ENCODE measurements around the gene KRT20. TPM values are rescaled to one million over a fixed set of nuclear protein-coding genes. Genes with fewer than 3 reads are reported as not detected.
"Not testable (repeated sequence)": the region's sequence is repeated elsewhere in the genome, so short reads cannot be mapped to it uniquely, and the experiment has no call there.

KRT20 gene
- total and polyA plus RNA-seq, 2 experiments from 2014 or later: not detected

GRCh38 chr17:40859536-40859935 is 25.5 kb downstream of the KRT20 start:
- Histone ChIP-seq H3K9me2 (ENCODE audit: insufficient read depth) (no peaks in the 10 kb centered on the region), H3K4me3 (no peak overlapping the region), H3F3A (ENCODE audit: insufficient read depth) (peaks cover 14% of the 10 kb centered on the region), H3K9me3 (ENCODE audit: low read depth) (no peaks in the 10 kb centered on the region), H3K9ac (no peak overlapping the region), H4K20me1 (ENCODE audit: insufficient read depth) (no peaks in the 10 kb centered on the region), H3K79me2 (ENCODE audit: insufficient read depth) (no peaks in the 10 kb centered on the region), H3K4me1 (ENCODE audit: insufficient read depth) (peaks cover 18% of the 10 kb centered on the region), H3K27ac (no peak overlapping the region), H3K4me2 (ENCODE audit: unreplicated experiment) (no peak overlapping the region), H3K36me3 (ENCODE audit: low read depth) (no peaks in the 10 kb centered on the region), H3K27me3 (replicated peaks; ENCODE audit: insufficient read depth) (no peaks in the 10 kb centered on the region), H2AFZ (no peak overlapping the region)
- 82 to 87% methylated on average over 2 of the region's 2 CpGs for WGBS, 2 experiments (ENCODE audit: low coverage in 1 of 2, low lambda C conversion rate in 2 of 2, missing lambda C conversion rate in 2 of 2)
- TF ChIP-seq EZH2 (IDR thresholded peaks at IDR 0.05; ENCODE audit: insufficient read depth, poor library complexity, severe bottlenecking) (no peak), EZH2phosphoT487 (IDR thresholded peaks at IDR 0.05; ENCODE audit: insufficient read depth, low read depth) (no peak)
- in situ Hi-C loops (cut with MboI): no loop called here
- no peak for DNase-seq

- DNase-seq; H3K27me3 ChIP-seq (replicated peaks; ENCODE audit: insufficient read depth); in situ Hi-C loops (cut with MboI); H3K79me2 ChIP-seq (ENCODE audit: insufficient read depth); H2AFZ ChIP-seq; H3K9me3 ChIP-seq (ENCODE audit: low read depth); H4K20me1 ChIP-seq (ENCODE audit: insufficient read depth); H3K36me3 ChIP-seq (ENCODE audit: low read depth); H3K4me2 ChIP-seq (ENCODE audit: unreplicated experiment); H3K4me3 ChIP-seq; H3K9me2 ChIP-seq (ENCODE audit: insufficient read depth); H3K9ac ChIP-seq; H3K27ac ChIP-seq: not testable (repeated sequence)
- 100% methylated on average over 2 of the region's 2 CpGs for WGBS, 2 experiments (ENCODE audit: low coverage in 1 of 2, low lambda C conversion rate in 2 of 2, missing lambda C conversion rate in 2 of 2)
- H3K4me1 ChIP-seq (ENCODE audit: insufficient read depth): peaks cover 25% of the 10 kb centered on the region
- peaks cover 18% of the 10 kb centered on the region for H3F3A ChIP-seq (ENCODE audit: insufficient read depth)
Measured at GRCh38 chr17:40858667-40859066, 26.4 kb downstream of the KRT20 start.

- peaks cover 18% of the 10 kb centered on the region for H3F3A ChIP-seq (ENCODE audit: insufficient read depth)
- peaks cover 26% of the 10 kb centered on the region for H3K4me1 ChIP-seq (ENCODE audit: insufficient read depth)
- H3K4me2 ChIP-seq (ENCODE audit: unreplicated experiment): peak overlapping the region; percentile 55
- 27 to 32% methylated on average over 5 of the region's 5 CpGs for WGBS, 2 experiments (ENCODE audit: low coverage in 1 of 2, low lambda C conversion rate in 2 of 2, missing lambda C conversion rate in 2 of 2)
- H3K27ac ChIP-seq: peak overlapping the region; percentile 43
- DNase-seq: peak; percentile 67
- no peaks in the 10 kb centered on the region for H3K79me2 ChIP-seq (ENCODE audit: insufficient read depth)
- no peaks in the 10 kb centered on the region for H3K36me3 ChIP-seq (ENCODE audit: low read depth)
- in situ Hi-C loops (cut with MboI): no loop called here
- H3K4me3 ChIP-seq: no peak overlapping the region
- no peaks in the 10 kb centered on the region for H4K20me1 ChIP-seq (ENCODE audit: insufficient read depth)
- H3K27me3 ChIP-seq (replicated peaks; ENCODE audit: insufficient read depth): no peaks in the 10 kb centered on the region
- no peaks in the 10 kb centered on the region for H3K9me3 ChIP-seq (ENCODE audit: low read depth)
- H2AFZ ChIP-seq: peak overlapping the region; percentile 25; the same call in 1 of the 2 replicates
- peak overlapping the region; percentile 29; the same call in 1 of the 2 replicates for H3K9ac ChIP-seq
- TF ChIP-seq EZH2 (IDR thresholded peaks at IDR 0.05; ENCODE audit: insufficient read depth, poor library complexity, severe bottlenecking): no peak
- no peak for TF ChIP-seq EZH2phosphoT487 (IDR thresholded peaks at IDR 0.05; ENCODE audit: insufficient read depth, low read depth)
- H3K9me2 ChIP-seq (ENCODE audit: insufficient read depth): no peaks in the 10 kb centered on the region
Measured at GRCh38 chr17:40857535-40857934, 27.5 kb downstream of the KRT20 start.

- Histone ChIP-seq H3K4me1 (ENCODE audit: insufficient read depth) (peaks cover 36% of the 10 kb centered on the region), H3K9me3 (ENCODE audit: low read depth) (no peaks in the 10 kb centered on the region), H4K20me1 (ENCODE audit: insufficient read depth) (no peaks in the 10 kb centered on the region), H3K9me2 (ENCODE audit: insufficient read depth) (no peaks in the 10 kb centered on the region), H3K9ac (no peak overlapping the region), H3K4me3 (no peak overlapping the region), H3K27ac (peak overlapping the region; percentile 32), H3K27me3 (replicated peaks; ENCODE audit: insufficient read depth) (no peaks in the 10 kb centered on the region), H3K36me3 (ENCODE audit: low read depth) (no peaks in the 10 kb centered on the region), H3F3A (ENCODE audit: insufficient read depth) (peaks cover 18% of the 10 kb centered on the region), H3K4me2 (ENCODE audit: unreplicated experiment) (peak overlapping the region; percentile 60), H3K79me2 (ENCODE audit: insufficient read depth) (no peaks in the 10 kb centered on the region), H2AFZ (0 out of 2 replicates have a peak overlapping the region, but pooled peaks have one; percentile 14)
- WGBS, 2 experiments (ENCODE audit: low coverage in 1 of 2, low lambda C conversion rate in 2 of 2, missing lambda C conversion rate in 2 of 2): 3 to 5% methylated on average over 6 of the region's 6 CpGs
- DNase-seq: peak; percentile 94
- in situ Hi-C loops (cut with MboI): no loop called here
- TF ChIP-seq EZH2 (IDR thresholded peaks at IDR 0.05; ENCODE audit: insufficient read depth, poor library complexity, severe bottlenecking) (no peak), EZH2phosphoT487 (IDR thresholded peaks at IDR 0.05; ENCODE audit: insufficient read depth, low read depth) (no peak)
Measured at GRCh38 chr17:40854175-40854814, 30.7 kb downstream of the KRT20 start.

Measured in GM23248 (cell line).